K562 (cell line): ENCODE measurements around the gene FAIM.

Source experiments
- POLR2H ChIP-seq: IDR thresholded peaks from 2 replicates; pipeline ENCODE4 v1.6.1; 2016; ENCODE audit warnings: missing genetic modification characterization, low read depth, mild to moderate bottlenecking, control low read depth, missing compliant biosample characterization, moderate library complexity
- RERE ChIP-seq: sonication (generic); formaldehyde crosslinking; IDR thresholded peaks from 2 replicates; pipeline ENCODE4 v1.8.0; 2023; ENCODE audit warnings: missing genetic modification reagents, mild to moderate bottlenecking, borderline replicate concordance

- TF ChIP-seq POLR2H (tag) (no peak), RERE (CRISPR knock-in tag) (no peak)
These were observed 49.4 kb upstream of the FAIM start for GRCh38 chr3:138559134-138559533.
